Keratinocyte (primary cell): ENCODE measurements around the gene FCHO2. TPM values are rescaled to one million over a fixed set of nuclear protein-coding genes. Genes with fewer than 3 reads are reported as not detected.

Experiments
- DNase-seq: peaks from one replicate; pipeline ENCODE4 v3.0.0-alpha.2; 2011; ENCODE audit warnings: low read depth, missing footprints, low spot score
- FAIRE-seq: peaks from 2 replicates; lab custom pipeline; 2011; peaks lifted over from hg19 to GRCh38; lab: Jason Lieb, UNC
- H2AFZ ChIP-seq: 2 replicates; pipeline ENCODE4 v1.6.0; 2012; ENCODE audit warnings: low read length, control low read depth, inconsistent platforms; ENCODE audit not compliant: control insufficient read depth
- H3K27ac ChIP-seq: 2 replicates; pipeline ENCODE4 v1.5.1; 2011; ENCODE audit warnings: low read length; ENCODE audit not compliant: control insufficient read depth, insufficient read depth
- H3K27me3 ChIP-seq: 3 replicates; pipeline ENCODE4 v1.6.0; 2011; ENCODE audit warnings: low read length; ENCODE audit not compliant: control insufficient read depth, insufficient read depth; ENCODE audit errors: extremely low read depth
- H3K36me3 ChIP-seq, 2 experiments: 2 replicates in 1 of 2; 3 replicates in 1 of 2; pipeline ENCODE4 v1.5.1; 2011; ENCODE audit warnings: low read length in 2 of 2, mild to moderate bottlenecking in 1 of 2; ENCODE audit not compliant: control insufficient read depth in 2 of 2, insufficient read depth in 2 of 2; ENCODE audit errors: extremely low read depth in 1 of 2
- H3K4me1 ChIP-seq: 3 replicates; pipeline ENCODE4 v1.5.1; 2011; ENCODE audit warnings: low read length; ENCODE audit not compliant: control insufficient read depth, insufficient read depth; ENCODE audit errors: extremely low read depth
- H3K4me2 ChIP-seq: 3 replicates; pipeline ENCODE4 v1.6.0; 2011; ENCODE audit warnings: low read depth, low read length; ENCODE audit not compliant: control insufficient read depth, insufficient read depth; ENCODE audit errors: extremely low read depth
- H3K4me3 ChIP-seq, 3 experiments: fragments of 200-600 bp in 1 of 3; sonication (generic) in 1 of 3; 2 replicates in 2 of 3; 3 replicates in 1 of 3; pipeline ENCODE4 v1.5.1; 2011 to 2016; ENCODE audit warnings: low read length in 3 of 3, mild to moderate bottlenecking in 3 of 3, control low read depth in 2 of 3, inconsistent platforms in 1 of 3, low read depth in 1 of 3, mixed read lengths in 1 of 3, mixed run types in 1 of 3, moderate library complexity in 1 of 3; ENCODE audit not compliant: control insufficient read depth in 2 of 3, insufficient read depth in 2 of 3; ENCODE audit errors: extremely low read depth in 1 of 3
- H3K79me2 ChIP-seq: 2 replicates; pipeline ENCODE4 v1.6.0; 2012; ENCODE audit warnings: low read length; ENCODE audit not compliant: control insufficient read depth, insufficient read depth
- H3K9ac ChIP-seq: 3 replicates; pipeline ENCODE4 v1.6.0; 2011; ENCODE audit warnings: low read length; ENCODE audit not compliant: control insufficient read depth, insufficient read depth; ENCODE audit errors: extremely low read depth
- H3K9me1 ChIP-seq: 3 replicates; pipeline ENCODE4 v1.6.0; 2011; ENCODE audit warnings: low read length; ENCODE audit not compliant: control insufficient read depth, insufficient read depth; ENCODE audit errors: extremely low read depth
- H3K9me3 ChIP-seq: 2 replicates; pipeline ENCODE4 v1.5.1; 2012; ENCODE audit warnings: low read depth, low read length; ENCODE audit not compliant: control insufficient read depth
- H4K20me1 ChIP-seq: 3 replicates; pipeline ENCODE4 v1.6.0; 2011; ENCODE audit warnings: low read length; ENCODE audit not compliant: control insufficient read depth, insufficient read depth; ENCODE audit errors: extremely low read depth
- EZH2 ChIP-seq: IDR thresholded peaks from one replicate; pipeline ENCODE4 v1.6.1; 2012; ENCODE audit warnings: inconsistent platforms, mild to moderate bottlenecking, low read length, moderate library complexity
- dilution Hi-C: fragments of 300-500 bp; cut with MboI; formaldehyde crosslinking; loops from one replicate; pipeline ENCODE4 v1.7.0; 2020; ENCODE audit warnings: low sequenced_read_pairs; ENCODE audit not compliant: extremely low pct_ligation_motif_present
- polyA plus RNA-seq, 5 experiments: library from polyadenylated mRNA; depleted of rRNA in 3 of 5; stranded (reverse) in 3 of 5; stranded (forward) in 1 of 5; unstranded in 1 of 5; fragments of >200 nt; gene quantifications; 1 replicate in 1 of 5; 2 replicates in 3 of 5; 3 replicates in 1 of 5; pipeline versions ENCODE4 v1.2.1 to v1.2.3, GENCODE V29; 2011 to 2012; ENCODE audit warnings: missing spikeins in 2 of 5, low read depth in 1 of 5, low replicate concordance in 1 of 5
- TF ChIP-seq, protein P1 (sequence below), 3 experiments: IDR thresholded peaks in 1 of 3; conservative IDR thresholded peaks in 1 of 3; optimal IDR thresholded peaks in 1 of 3; 2 replicates in 2 of 3; 3 replicates in 1 of 3; pipeline versions ENCODE3 to v1.5.1; 2011; ENCODE audit warnings: low read length in 3 of 3, mild to moderate bottlenecking in 3 of 3, moderate library complexity in 2 of 3, control low read depth in 1 of 3, inconsistent platforms in 1 of 3; ENCODE audit not compliant: insufficient read depth in 2 of 3; ENCODE audit errors: extremely low read depth in 1 of 3

FCHO2 gene
- polyA plus RNA-seq, 1 donor (not counting 4 experiments of a cell fraction or from before 2014, with no cell fraction given): 10.6 TPM

DNA sequence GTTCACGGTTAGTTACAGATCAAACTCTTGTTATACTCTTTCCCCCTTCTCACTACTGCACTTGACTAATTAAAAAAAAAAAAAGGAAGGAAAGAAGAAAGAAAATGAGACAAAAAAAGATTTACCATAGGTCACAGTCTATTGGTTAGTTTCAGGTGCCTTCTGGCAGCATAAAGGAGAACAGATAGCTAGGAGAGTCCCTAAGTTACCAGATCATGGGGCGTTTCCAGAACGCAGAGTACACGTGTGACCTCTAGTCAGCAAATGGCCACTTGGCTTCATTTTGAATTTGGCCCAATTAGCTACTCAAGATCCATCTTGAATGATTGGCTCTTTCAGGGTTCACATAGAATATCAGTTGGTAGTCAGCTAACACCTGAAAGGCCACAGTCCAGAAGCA is 144.3 kb downstream of the FCHO2 start:
- H3K9me3 ChIP-seq: no peaks in the 10 kb centered on the region
- H3K27ac ChIP-seq: no peak overlapping the region
- no peaks in the 10 kb centered on the region for H3K9me1 ChIP-seq
- H4K20me1 ChIP-seq: no peaks in the 10 kb centered on the region
- no peaks in the 10 kb centered on the region for H3K4me1 ChIP-seq
- DNase-seq (no peak), FAIRE-seq (no peak)
- dilution Hi-C loops: no loop called here
- no peak overlapping the region for H3K9ac ChIP-seq
- H3K79me2 ChIP-seq: no peaks in the 10 kb centered on the region
- H3K4me3 ChIP-seq: no peak overlapping the region
- TF ChIP-seq EZH2: no peak
- TF ChIP-seq, protein P1, sequence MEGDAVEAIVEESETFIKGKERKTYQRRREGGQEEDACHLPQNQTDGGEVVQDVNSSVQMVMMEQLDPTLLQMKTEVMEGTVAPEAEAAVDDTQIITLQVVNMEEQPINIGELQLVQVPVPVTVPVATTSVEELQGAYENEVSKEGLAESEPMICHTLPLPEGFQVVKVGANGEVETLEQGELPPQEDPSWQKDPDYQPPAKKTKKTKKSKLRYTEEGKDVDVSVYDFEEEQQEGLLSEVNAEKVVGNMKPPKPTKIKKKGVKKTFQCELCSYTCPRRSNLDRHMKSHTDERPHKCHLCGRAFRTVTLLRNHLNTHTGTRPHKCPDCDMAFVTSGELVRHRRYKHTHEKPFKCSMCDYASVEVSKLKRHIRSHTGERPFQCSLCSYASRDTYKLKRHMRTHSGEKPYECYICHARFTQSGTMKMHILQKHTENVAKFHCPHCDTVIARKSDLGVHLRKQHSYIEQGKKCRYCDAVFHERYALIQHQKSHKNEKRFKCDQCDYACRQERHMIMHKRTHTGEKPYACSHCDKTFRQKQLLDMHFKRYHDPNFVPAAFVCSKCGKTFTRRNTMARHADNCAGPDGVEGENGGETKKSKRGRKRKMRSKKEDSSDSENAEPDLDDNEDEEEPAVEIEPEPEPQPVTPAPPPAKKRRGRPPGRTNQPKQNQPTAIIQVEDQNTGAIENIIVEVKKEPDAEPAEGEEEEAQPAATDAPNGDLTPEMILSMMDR (optimal IDR thresholded peaks at IDR 0.05 in 1 of 3, IDR thresholded peaks at IDR 0.05 in 1 of 3, conservative IDR thresholded peaks at IDR 0.05 in 1 of 3; ENCODE audit: extremely low read depth in 1 of 3, insufficient read depth in 2 of 3, low read length in 3 of 3): no peak
- no peak overlapping the region for H2AFZ ChIP-seq
- no peaks in the 10 kb centered on the region for H3K36me3 ChIP-seq
- no peaks in the 10 kb centered on the region for H3K27me3 ChIP-seq
- H3K4me2 ChIP-seq: no peak overlapping the region

DNA sequence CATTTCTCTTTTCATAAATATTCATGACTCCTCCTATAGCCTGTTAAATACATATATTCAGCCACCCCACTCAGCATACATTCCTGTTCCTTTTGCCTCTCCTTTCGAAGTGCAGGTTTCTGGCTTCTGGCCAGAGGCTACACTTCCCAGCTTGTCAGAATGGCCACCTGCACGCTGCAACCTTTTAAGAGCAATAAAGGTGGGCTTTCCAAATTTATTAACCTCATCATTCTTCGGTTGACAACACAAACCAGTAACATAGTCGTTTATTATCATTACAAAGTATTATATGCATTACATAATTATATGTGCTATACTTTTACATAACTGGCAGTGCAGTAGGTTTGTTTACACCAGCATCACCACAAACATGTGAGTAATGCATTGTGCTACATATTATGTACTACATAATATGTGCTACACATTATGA is 148.0 kb downstream of the FCHO2 start:
- Histone ChIP-seq H3K27me3 (no peaks in the 10 kb centered on the region), H3K4me3 (no peak overlapping the region), H4K20me1 (no peaks in the 10 kb centered on the region), H3K27ac (no peak overlapping the region), H3K9ac (no peak overlapping the region), H3K79me2 (no peaks in the 10 kb centered on the region), H3K4me1 (no peaks in the 10 kb centered on the region), H3K4me2 (no peak overlapping the region), H3K9me3 (no peaks in the 10 kb centered on the region), H3K36me3 (no peaks in the 10 kb centered on the region), H2AFZ (no peak overlapping the region), H3K9me1 (no peaks in the 10 kb centered on the region)
- FAIRE-seq: no peak
- TF ChIP-seq, protein P1 (optimal IDR thresholded peaks at IDR 0.05 in 1 of 3, IDR thresholded peaks at IDR 0.05 in 1 of 3, conservative IDR thresholded peaks at IDR 0.05 in 1 of 3; ENCODE audit: extremely low read depth in 1 of 3, insufficient read depth in 2 of 3, low read length in 3 of 3): no peak
- TF ChIP-seq EZH2: no peak
- DNase-seq: no peak
- dilution Hi-C loops: no loop called here
